ENCODE measurements around the gene DHX30. TPM values are rescaled to one million over a fixed set of nuclear protein-coding genes. Genes with fewer than 3 reads are reported as not detected.

DHX30 gene
- total and polyA plus RNA-seq, 9 of the 15 experiments (the other 6 are each of a cell fraction or from before 2014, with no cell fraction given), result 12.3 to 158 (median 79.0) TPM

DNA sequence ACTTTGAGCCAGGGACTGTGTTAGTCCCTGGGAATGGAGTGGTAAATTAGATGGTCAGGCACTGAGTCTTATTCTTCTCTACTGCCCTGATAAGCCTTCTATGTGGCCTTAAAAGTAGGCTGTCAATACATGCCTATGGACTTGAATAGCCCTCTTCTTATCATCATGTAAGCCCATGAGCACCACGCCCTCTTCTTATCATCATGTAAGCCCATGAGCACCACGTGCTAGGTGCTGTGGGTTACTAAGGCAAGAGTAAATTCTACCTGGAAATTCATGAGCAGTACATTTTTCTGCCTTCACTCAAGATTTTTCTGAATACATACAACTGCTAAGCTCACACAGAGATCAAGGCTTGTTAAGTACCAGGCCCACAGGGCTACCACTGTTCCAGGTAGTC lies 68.5 kb downstream of the DHX30 start (continued):
- TF ChIP-seq, protein P1, sequence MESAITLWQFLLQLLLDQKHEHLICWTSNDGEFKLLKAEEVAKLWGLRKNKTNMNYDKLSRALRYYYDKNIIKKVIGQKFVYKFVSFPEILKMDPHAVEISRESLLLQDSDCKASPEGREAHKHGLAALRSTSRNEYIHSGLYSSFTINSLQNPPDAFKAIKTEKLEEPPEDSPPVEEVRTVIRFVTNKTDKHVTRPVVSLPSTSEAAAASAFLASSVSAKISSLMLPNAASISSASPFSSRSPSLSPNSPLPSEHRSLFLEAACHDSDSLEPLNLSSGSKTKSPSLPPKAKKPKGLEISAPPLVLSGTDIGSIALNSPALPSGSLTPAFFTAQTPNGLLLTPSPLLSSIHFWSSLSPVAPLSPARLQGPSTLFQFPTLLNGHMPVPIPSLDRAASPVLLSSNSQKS (CRISPR knock-in tag; IDR thresholded peaks at IDR 0.05), result no peak
- TF ChIP-seq, protein P2, sequence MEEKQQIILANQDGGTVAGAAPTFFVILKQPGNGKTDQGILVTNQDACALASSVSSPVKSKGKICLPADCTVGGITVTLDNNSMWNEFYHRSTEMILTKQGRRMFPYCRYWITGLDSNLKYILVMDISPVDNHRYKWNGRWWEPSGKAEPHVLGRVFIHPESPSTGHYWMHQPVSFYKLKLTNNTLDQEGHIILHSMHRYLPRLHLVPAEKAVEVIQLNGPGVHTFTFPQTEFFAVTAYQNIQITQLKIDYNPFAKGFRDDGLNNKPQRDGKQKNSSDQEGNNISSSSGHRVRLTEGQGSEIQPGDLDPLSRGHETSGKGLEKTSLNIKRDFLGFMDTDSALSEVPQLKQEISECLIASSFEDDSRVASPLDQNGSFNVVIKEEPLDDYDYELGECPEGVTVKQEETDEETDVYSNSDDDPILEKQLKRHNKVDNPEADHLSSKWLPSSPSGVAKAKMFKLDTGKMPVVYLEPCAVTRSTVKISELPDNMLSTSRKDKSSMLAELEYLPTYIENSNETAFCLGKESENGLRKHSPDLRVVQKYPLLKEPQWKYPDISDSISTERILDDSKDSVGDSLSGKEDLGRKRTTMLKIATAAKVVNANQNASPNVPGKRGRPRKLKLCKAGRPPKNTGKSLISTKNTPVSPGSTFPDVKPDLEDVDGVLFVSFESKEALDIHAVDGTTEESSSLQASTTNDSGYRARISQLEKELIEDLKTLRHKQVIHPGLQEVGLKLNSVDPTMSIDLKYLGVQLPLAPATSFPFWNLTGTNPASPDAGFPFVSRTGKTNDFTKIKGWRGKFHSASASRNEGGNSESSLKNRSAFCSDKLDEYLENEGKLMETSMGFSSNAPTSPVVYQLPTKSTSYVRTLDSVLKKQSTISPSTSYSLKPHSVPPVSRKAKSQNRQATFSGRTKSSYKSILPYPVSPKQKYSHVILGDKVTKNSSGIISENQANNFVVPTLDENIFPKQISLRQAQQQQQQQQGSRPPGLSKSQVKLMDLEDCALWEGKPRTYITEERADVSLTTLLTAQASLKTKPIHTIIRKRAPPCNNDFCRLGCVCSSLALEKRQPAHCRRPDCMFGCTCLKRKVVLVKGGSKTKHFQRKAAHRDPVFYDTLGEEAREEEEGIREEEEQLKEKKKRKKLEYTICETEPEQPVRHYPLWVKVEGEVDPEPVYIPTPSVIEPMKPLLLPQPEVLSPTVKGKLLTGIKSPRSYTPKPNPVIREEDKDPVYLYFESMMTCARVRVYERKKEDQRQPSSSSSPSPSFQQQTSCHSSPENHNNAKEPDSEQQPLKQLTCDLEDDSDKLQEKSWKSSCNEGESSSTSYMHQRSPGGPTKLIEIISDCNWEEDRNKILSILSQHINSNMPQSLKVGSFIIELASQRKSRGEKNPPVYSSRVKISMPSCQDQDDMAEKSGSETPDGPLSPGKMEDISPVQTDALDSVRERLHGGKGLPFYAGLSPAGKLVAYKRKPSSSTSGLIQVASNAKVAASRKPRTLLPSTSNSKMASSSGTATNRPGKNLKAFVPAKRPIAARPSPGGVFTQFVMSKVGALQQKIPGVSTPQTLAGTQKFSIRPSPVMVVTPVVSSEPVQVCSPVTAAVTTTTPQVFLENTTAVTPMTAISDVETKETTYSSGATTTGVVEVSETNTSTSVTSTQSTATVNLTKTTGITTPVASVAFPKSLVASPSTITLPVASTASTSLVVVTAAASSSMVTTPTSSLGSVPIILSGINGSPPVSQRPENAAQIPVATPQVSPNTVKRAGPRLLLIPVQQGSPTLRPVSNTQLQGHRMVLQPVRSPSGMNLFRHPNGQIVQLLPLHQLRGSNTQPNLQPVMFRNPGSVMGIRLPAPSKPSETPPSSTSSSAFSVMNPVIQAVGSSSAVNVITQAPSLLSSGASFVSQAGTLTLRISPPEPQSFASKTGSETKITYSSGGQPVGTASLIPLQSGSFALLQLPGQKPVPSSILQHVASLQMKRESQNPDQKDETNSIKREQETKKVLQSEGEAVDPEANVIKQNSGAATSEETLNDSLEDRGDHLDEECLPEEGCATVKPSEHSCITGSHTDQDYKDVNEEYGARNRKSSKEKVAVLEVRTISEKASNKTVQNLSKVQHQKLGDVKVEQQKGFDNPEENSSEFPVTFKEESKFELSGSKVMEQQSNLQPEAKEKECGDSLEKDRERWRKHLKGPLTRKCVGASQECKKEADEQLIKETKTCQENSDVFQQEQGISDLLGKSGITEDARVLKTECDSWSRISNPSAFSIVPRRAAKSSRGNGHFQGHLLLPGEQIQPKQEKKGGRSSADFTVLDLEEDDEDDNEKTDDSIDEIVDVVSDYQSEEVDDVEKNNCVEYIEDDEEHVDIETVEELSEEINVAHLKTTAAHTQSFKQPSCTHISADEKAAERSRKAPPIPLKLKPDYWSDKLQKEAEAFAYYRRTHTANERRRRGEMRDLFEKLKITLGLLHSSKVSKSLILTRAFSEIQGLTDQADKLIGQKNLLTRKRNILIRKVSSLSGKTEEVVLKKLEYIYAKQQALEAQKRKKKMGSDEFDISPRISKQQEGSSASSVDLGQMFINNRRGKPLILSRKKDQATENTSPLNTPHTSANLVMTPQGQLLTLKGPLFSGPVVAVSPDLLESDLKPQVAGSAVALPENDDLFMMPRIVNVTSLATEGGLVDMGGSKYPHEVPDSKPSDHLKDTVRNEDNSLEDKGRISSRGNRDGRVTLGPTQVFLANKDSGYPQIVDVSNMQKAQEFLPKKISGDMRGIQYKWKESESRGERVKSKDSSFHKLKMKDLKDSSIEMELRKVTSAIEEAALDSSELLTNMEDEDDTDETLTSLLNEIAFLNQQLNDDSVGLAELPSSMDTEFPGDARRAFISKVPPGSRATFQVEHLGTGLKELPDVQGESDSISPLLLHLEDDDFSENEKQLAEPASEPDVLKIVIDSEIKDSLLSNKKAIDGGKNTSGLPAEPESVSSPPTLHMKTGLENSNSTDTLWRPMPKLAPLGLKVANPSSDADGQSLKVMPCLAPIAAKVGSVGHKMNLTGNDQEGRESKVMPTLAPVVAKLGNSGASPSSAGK (IDR thresholded peaks at IDR 0.05), result peak; percentile 75
- TF ChIP-seq, protein P3, sequence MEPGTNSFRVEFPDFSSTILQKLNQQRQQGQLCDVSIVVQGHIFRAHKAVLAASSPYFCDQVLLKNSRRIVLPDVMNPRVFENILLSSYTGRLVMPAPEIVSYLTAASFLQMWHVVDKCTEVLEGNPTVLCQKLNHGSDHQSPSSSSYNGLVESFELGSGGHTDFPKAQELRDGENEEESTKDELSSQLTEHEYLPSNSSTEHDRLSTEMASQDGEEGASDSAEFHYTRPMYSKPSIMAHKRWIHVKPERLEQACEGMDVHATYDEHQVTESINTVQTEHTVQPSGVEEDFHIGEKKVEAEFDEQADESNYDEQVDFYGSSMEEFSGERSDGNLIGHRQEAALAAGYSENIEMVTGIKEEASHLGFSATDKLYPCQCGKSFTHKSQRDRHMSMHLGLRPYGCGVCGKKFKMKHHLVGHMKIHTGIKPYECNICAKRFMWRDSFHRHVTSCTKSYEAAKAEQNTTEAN (CRISPR knock-in tag; IDR thresholded peaks at IDR 0.05), result no peak
- TF ChIP-seq, protein P4, sequence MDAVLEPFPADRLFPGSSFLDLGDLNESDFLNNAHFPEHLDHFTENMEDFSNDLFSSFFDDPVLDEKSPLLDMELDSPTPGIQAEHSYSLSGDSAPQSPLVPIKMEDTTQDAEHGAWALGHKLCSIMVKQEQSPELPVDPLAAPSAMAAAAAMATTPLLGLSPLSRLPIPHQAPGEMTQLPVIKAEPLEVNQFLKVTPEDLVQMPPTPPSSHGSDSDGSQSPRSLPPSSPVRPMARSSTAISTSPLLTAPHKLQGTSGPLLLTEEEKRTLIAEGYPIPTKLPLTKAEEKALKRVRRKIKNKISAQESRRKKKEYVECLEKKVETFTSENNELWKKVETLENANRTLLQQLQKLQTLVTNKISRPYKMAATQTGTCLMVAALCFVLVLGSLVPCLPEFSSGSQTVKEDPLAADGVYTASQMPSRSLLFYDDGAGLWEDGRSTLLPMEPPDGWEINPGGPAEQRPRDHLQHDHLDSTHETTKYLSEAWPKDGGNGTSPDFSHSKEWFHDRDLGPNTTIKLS (IDR thresholded peaks at IDR 0.05; ENCODE audit: borderline replicate concordance, low read depth), result no peak
- TF ChIP-seq TFAM (CRISPR knock-in tag; conservative IDR thresholded peaks at IDR 0.05) (no peak), PCBP2 (IDR thresholded peaks at IDR 0.05; ENCODE audit: low read depth, low read length, poor library complexity, severe bottlenecking) (no peak), SRF (CRISPR knock-in tag; IDR thresholded peaks at IDR 0.05) (no peak; a peak in 1 of 4 replicates), SREBF1 (IDR thresholded peaks at IDR 0.05; ENCODE audit: borderline replicate concordance, low read depth, low read length) (no peak), ZKSCAN8 (CRISPR knock-in tag; IDR thresholded peaks at IDR 0.05) (no peak)
